ENCODE data around the gene LRPAP1. TPM values are rescaled to one million over a fixed set of nuclear protein-coding genes. Genes with fewer than 3 reads are reported as not detected.

LRPAP1 gene
- total and polyA plus RNA-seq, 12 donors: 49.9 to 418 (median 345) TPM

DNA sequence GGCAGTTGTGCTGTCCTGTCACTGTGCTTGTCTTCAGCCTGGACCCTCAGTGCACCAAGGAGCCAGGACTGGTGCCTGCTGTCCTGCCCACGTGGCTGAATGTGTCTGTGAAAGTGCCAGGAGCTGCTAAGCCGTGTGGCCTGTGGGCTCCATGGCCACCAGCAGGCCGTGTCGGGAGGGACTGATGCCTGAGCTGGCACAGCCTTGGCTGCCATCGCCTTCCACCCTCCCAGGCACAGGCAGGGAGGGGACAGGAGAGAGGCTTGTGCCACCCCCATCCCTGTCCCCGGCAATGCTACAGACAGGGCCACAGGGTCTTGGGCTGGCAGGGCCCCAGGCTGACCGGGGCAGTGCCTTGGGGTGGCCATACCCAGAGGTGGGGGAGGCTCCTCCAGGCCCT is 44.4 kb downstream of the LRPAP1 start:
- WGBS, 2 donors: 53 to 64% methylated on average over 7 of the region's 7 CpGs
- intact Hi-C loops (cut with DNase I): no loop called here
- DNase-seq (no peak), ATAC-seq (no peak)
- peak overlapping the region in 5 of 10 donors; percentile 30 to 95 (median 58) for H3K27ac ChIP-seq
- H3K27me3 ChIP-seq: peaks cover 0 to 48% (median 39%) of the 10 kb centered on the region in 7 donors
- no peaks in the 10 kb centered on the region for H3K9me3 ChIP-seq
- TF ChIP-seq, protein P1, sequence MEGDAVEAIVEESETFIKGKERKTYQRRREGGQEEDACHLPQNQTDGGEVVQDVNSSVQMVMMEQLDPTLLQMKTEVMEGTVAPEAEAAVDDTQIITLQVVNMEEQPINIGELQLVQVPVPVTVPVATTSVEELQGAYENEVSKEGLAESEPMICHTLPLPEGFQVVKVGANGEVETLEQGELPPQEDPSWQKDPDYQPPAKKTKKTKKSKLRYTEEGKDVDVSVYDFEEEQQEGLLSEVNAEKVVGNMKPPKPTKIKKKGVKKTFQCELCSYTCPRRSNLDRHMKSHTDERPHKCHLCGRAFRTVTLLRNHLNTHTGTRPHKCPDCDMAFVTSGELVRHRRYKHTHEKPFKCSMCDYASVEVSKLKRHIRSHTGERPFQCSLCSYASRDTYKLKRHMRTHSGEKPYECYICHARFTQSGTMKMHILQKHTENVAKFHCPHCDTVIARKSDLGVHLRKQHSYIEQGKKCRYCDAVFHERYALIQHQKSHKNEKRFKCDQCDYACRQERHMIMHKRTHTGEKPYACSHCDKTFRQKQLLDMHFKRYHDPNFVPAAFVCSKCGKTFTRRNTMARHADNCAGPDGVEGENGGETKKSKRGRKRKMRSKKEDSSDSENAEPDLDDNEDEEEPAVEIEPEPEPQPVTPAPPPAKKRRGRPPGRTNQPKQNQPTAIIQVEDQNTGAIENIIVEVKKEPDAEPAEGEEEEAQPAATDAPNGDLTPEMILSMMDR (IDR thresholded peaks at IDR 0.05): no peak
- H3K4me3 ChIP-seq: no peak overlapping the region
- H3K4me1 ChIP-seq: peaks cover 14 to 54% (median 30%) of the 10 kb centered on the region in 9 donors
- H3K36me3 ChIP-seq: peaks cover 0 to 21% (median 0%) of the 10 kb centered on the region in 9 donors

DNA sequence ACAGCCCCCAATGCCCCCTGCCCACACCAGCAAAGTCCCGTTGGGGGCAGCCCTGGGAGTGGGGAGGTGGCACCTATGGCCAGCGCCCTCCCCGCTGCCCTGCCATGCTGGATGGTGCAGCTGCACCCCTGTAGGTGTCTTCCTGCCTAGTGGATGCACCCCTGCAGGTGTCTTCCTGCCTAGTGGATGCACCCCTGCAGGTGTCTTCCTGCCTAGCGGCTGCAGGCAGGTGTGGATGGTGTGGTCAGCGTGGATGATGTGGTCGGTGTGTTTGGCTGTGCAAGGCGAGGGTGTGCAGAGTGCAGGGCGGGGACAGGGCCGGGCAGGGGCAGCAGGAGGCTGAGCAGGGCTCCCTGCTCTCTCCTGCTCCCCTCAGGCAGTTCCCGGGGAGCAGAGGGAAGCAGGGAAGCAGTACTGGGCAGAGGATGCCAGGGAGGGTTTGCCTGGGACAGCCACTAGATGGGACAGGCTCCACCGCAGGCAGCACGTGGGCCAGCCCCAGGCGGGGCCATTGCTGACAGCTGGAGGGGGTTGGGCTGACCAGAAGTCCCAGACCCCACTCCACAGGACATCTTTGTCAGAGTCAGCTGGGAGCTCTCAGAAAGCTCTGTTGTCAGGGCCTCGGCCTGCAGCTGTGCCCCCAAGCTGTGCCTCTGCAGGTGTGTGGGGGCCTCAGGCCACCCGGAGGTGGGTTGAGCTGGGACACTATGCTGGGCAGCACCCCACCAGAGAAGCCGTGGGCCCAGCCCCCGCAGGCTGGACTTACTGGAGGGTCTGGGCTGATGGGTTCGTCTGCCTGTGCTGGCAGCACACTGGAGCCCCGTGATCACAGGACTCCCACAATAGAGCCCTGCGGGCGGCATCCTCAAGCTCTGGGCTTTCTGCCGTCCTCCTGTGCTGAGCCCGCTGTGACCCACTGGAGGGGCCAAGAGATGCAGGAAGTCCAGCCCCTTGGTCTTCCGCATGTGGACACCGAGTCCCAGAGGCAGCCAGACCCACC is 45.4 kb downstream of the LRPAP1 start:
- H3K9me3 ChIP-seq: no peaks in the 10 kb centered on the region
- no peak overlapping the region for H3K4me3 ChIP-seq
- intact Hi-C loops (cut with DNase I): no loop called here
- ATAC-seq: peak in 3 of 8 donors; percentile 1 to 23 (median 19)
- H3K36me3 ChIP-seq: peaks cover 0 to 15% (median 0%) of the 10 kb centered on the region in 9 donors
- peaks cover 0 to 48% (median 35%) of the 10 kb centered on the region in 7 donors for H3K27me3 ChIP-seq
- peaks cover 16 to 64% (median 36%) of the 10 kb centered on the region in 9 donors for H3K4me1 ChIP-seq
- no peak for DNase-seq
- 55 to 62% methylated on average over 24 to 25 of the region's 25 CpGs for WGBS, 2 donors
- peak overlapping the region in 7 of 10 donors; percentile 85 to 100 (median 94) for H3K27ac ChIP-seq
- TF ChIP-seq, protein P1 (IDR thresholded peaks at IDR 0.05): peak in 2 of 9 donors; percentile 10 to 19

DNA sequence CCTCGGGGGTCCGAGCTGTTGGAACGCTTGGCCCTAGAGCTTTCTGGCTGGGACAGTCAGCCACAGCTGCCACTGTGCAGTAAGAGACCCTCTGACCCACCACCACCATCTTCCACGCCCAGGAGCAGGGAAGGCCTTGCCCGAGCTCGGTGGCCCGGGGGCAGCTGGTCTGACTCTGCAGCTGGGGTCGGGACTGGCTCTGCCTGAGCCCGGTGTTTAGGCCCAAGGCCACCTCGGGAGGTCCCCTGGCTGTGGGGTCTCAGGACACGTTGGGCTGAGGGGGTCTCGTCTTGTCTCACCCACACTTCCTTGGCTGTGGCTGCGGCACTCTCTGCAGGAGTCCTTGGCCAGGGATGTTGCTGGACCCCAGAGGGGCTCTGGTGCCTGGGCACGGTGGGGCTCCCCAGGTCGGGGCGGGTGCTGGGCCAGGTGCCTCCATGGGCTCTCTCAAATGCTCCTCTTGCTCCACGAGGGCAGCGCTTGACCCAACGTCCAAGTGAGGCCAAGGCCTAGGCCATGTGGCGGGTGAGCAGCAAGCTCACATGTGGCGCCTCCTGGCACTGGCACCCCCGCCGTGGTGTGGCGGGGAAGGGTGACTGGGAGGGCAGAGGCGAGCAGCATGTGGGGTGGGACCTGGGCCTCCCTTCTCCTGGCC is 46.2 kb downstream of the LRPAP1 start:
- 83 to 89% methylated on average over 25 of the region's 25 CpGs for WGBS, 2 donors
- intact Hi-C loops (cut with DNase I): no loop called here

More for the DNA sequence above, 46.2 kb downstream of the LRPAP1 start:
- H3K4me3 ChIP-seq: no peak overlapping the region
- TF ChIP-seq, protein P1 (IDR thresholded peaks at IDR 0.05): no peak
- peaks cover 0 to 50% (median 35%) of the 10 kb centered on the region in 7 donors for H3K27me3 ChIP-seq
- peaks cover 16 to 72% (median 43%) of the 10 kb centered on the region in 9 donors for H3K4me1 ChIP-seq
- peaks cover 0 to 10% (median 0%) of the 10 kb centered on the region in 9 donors for H3K36me3 ChIP-seq
- ATAC-seq (no peak), DNase-seq (no peak)
- no peaks in the 10 kb centered on the region for H3K9me3 ChIP-seq
- peak overlapping the region in 8 of 10 donors; percentile 85 to 100 (median 94) for H3K27ac ChIP-seq

Data from heart right ventricle (tissue), 16 donors.